Naive thymus-derived CD4-positive, alpha-beta T cell (primary cell): Measurements from ENCODE around the gene HDGFL1. TPM values are rescaled to one million over a fixed set of nuclear protein-coding genes. Genes with fewer than 3 reads are reported as not detected.

ENCODE experiments used
- ATAC-seq: fragments of 150-1000 bp; cut with Tn5 transposase; 2 replicates; pipeline ENCODE4 v1.10.0; 2021; ENCODE audit warnings: mild to moderate bottlenecking, moderate library complexity
- CTCF ChIA-PET: fragments of 350-600 bp; sonication (Branson Sonifier 250); formaldehyde crosslinking; loops from one replicate; lab custom pipeline; 2021; ENCODE audit warnings: antibody characterized with exemption; lab: Charles Lee
- POLR2A ChIA-PET: fragments of 350-600 bp; sonication (Branson Sonifier 250); formaldehyde crosslinking; loops from one replicate; lab custom pipeline; 2021; ENCODE audit warnings: antibody characterized with exemption, inconsistent platforms; lab: Charles Lee
- DNase-seq, 9 donors: peaks; one replicate each; pipeline versions ENCODE4 v3.0.0 to v3.0.0-alpha.2; 2020 to 2022; ENCODE audit warnings: mixed read lengths in 1 of 9
- H3K27ac ChIP-seq: one replicate; pipeline ENCODE4 v1.7.0; 2013; ENCODE audit warnings: mild to moderate bottlenecking, low read depth, low read length, moderate library complexity
- H3K27me3 ChIP-seq, 2 donors: one replicate each; pipeline ENCODE4 v1.7.0; 2013; ENCODE audit warnings: low read length in 2 of 2, mild to moderate bottlenecking in 2 of 2, moderate library complexity in 2 of 2; ENCODE audit not compliant: control insufficient read depth in 2 of 2, insufficient read depth in 2 of 2
- H3K36me3 ChIP-seq, 3 experiments: 1 replicate in 2 of 3; 2 replicates in 1 of 3; pipeline ENCODE4 v1.7.0; 2013; ENCODE audit warnings: low read length in 3 of 3, mild to moderate bottlenecking in 3 of 3, moderate library complexity in 1 of 3; ENCODE audit not compliant: insufficient read depth in 3 of 3, control insufficient read depth in 2 of 3
- H3K4me1 ChIP-seq, 2 donors: one replicate each; pipeline ENCODE4 v1.7.0; 2013; ENCODE audit warnings: low read length in 2 of 2, mild to moderate bottlenecking in 2 of 2, moderate library complexity in 1 of 2; ENCODE audit not compliant: control insufficient read depth in 2 of 2, insufficient read depth in 2 of 2
- H3K4me3 ChIP-seq: 2 replicates; pipeline ENCODE4 v1.7.0; 2013; ENCODE audit warnings: mild to moderate bottlenecking, low read length
- H3K9me3 ChIP-seq, 3 experiments: 1 replicate in 2 of 3; 2 replicates in 1 of 3; pipeline ENCODE4 v1.7.0; 2013; ENCODE audit warnings: low read length in 3 of 3; ENCODE audit not compliant: control insufficient read depth in 2 of 3
- H3K27ac Mint-ChIP-seq, 9 donors: one replicate each; pipeline ENCODE4 v1.8.0; 2020 to 2022; ENCODE audit warnings: mixed read lengths in 9 of 9, mild to moderate bottlenecking in 8 of 9, moderate library complexity in 5 of 9, inconsistent platforms in 2 of 9
- H3K27me3 Mint-ChIP-seq, 5 donors: one replicate each; pipeline ENCODE4 v1.8.0; 2021 to 2022; ENCODE audit warnings: mixed read lengths in 5 of 5, mild to moderate bottlenecking in 1 of 5
- H3K36me3 Mint-ChIP-seq, 5 donors: one replicate each; pipeline ENCODE4 v1.8.0; 2020 to 2022; ENCODE audit warnings: mixed read lengths in 5 of 5, mild to moderate bottlenecking in 3 of 5, inconsistent platforms in 1 of 5
- H3K4me1 Mint-ChIP-seq, 7 donors: one replicate each; pipeline ENCODE4 v1.8.0; 2020 to 2022; ENCODE audit warnings: mixed read lengths in 7 of 7, mild to moderate bottlenecking in 3 of 7, inconsistent platforms in 1 of 7
- H3K4me3 Mint-ChIP-seq, 10 donors: one replicate each; pipeline ENCODE4 v1.8.0; 2020 to 2022; ENCODE audit warnings: mild to moderate bottlenecking in 10 of 10, mixed read lengths in 10 of 10, moderate library complexity in 6 of 10, inconsistent platforms in 2 of 10
- H3K9me3 Mint-ChIP-seq, 11 donors: one replicate each; pipeline ENCODE4 v1.8.0; 2020 to 2022; ENCODE audit warnings: mixed read lengths in 11 of 11, mild to moderate bottlenecking in 4 of 11, inconsistent platforms in 1 of 11, moderate library complexity in 1 of 11
- intact Hi-C, 2 donors: fragments of 100-400 bp; cut with micrococcal nuclease; formaldehyde crosslinking; loops; one replicate each; pipeline ENCODE4 v1.15.1; 2023
- polyA plus RNA-seq, 2 donors: library from polyadenylated mRNA; unstranded; fragments of 300-500 nt; fragmentation: Illumina TruSeq; gene quantifications; one replicate each; pipeline ENCODE4 v1.2.3, GENCODE V29; 2021
- total RNA-seq, 6 experiments: library from RNA in 5 of 6; stranded (reverse) in 5 of 6; gene quantifications; 1 replicate in 5 of 6; 2 replicates in 1 of 6; pipeline ENCODE4 v1.2.3 and lab custom pipeline; 2021 to 2026

HDGFL1 gene
- total and polyA plus RNA-seq, 7 experiments from 2014 or later: not detected

DNA sequence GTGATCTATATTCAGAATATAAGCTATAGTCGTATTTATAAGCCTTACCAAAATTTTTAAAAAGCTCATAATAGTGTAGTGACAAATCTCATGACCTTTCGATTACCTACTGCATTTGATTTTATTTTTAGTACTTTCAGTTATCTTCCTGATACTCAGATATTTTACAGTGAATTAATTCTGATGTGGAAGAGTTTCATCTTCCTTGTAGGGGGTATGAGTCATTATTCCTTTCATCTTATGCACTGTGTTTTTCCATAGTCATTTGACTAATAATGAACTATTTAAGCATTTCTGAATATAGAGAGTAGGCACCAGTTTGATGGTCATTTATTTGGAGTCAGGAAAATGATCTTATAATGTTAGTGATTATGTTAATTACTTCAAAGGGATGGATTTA, 36.4 kb downstream of the HDGFL1 start:
- intact Hi-C loops: no loop called here
- Mint-ChIP-seq H3K4me3 (no peak overlapping the region), H3K36me3 (no peaks in the 10 kb centered on the region), H3K27ac (no peak overlapping the region), H3K27me3 (no peaks in the 10 kb centered on the region), H3K9me3 (peaks cover 0 to 5% (median 0%) of the 10 kb centered on the region in 11 donors), H3K4me1 (no peaks in the 10 kb centered on the region)
- ATAC-seq (no peak), DNase-seq (no peak)
- ChIA-PET POLR2A (no interaction called here), CTCF (no interaction called here)
- H3K36me3 ChIP-seq: no peaks in the 10 kb centered on the region
- H3K9me3 ChIP-seq: no peaks in the 10 kb centered on the region
- H3K4me3 ChIP-seq: no peak overlapping the region
- H3K27me3 ChIP-seq: no peaks in the 10 kb centered on the region
- H3K4me1 ChIP-seq: no peaks in the 10 kb centered on the region
- no peak overlapping the region for H3K27ac ChIP-seq

DNA sequence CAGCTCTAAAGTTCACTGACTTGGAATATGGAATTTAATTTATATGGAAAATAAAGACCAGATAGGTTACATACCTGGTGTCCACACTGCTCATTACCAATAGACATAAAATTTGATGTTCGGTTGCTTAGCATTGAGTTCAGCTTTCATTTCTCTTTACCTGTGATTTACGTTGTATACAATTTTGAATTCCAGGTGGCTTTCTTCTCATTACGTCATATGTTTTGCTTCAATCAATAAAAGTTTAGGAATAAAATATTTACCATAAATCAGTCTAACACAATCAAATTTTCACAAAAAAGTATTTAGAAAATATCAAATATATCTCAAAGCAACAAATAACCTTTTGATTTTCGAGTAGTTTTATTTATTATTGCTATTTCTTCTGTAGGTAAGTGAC, 40.8 kb downstream of the HDGFL1 start:
- no peak overlapping the region for H3K4me3 Mint-ChIP-seq
- ChIA-PET CTCF (no interaction called here), POLR2A (no interaction called here)
- no peaks in the 10 kb centered on the region for H3K4me1 Mint-ChIP-seq
- no peaks in the 10 kb centered on the region for H3K4me1 ChIP-seq
- intact Hi-C loops: no loop called here
- H3K27ac Mint-ChIP-seq: no peak overlapping the region
- H3K27me3 ChIP-seq: no peaks in the 10 kb centered on the region
- H3K36me3 ChIP-seq: no peaks in the 10 kb centered on the region
- no peak for ATAC-seq
- no peaks in the 10 kb centered on the region for H3K36me3 Mint-ChIP-seq
- DNase-seq: no peak
- peaks cover 0 to 5% (median 0%) of the 10 kb centered on the region in 11 donors for H3K9me3 Mint-ChIP-seq
- H3K4me3 ChIP-seq: no peak overlapping the region
- H3K27me3 Mint-ChIP-seq: no peaks in the 10 kb centered on the region
- H3K9me3 ChIP-seq: no peaks in the 10 kb centered on the region
- no peak overlapping the region for H3K27ac ChIP-seq

DNA sequence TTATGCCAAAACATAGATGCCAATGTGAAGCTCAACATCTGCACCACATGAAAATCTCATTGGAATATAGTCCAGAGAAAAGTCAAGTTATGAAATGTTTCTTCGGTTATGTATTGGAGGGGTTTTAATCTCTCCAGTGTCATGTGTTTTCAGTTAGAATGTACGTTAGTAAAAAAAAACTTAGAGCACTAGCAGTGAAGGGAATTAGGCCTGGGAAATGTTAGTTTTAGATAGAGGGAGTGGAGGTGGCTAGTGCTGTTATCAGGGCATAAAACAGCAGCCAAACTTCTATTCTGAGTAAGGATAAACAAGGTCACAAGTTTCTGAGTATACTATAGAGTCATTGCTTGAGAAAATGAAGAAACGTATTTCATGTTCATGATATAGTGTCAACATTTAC, 42.9 kb downstream of the HDGFL1 start:
- Histone ChIP-seq H3K9me3 (no peaks in the 10 kb centered on the region), H3K36me3 (no peaks in the 10 kb centered on the region), H3K27ac (no peak overlapping the region), H3K27me3 (no peaks in the 10 kb centered on the region), H3K4me3 (no peak overlapping the region), H3K4me1 (no peaks in the 10 kb centered on the region)
- ChIA-PET CTCF (no interaction called here), POLR2A (no interaction called here)
- H3K4me3 Mint-ChIP-seq: no peak overlapping the region
- H3K27ac Mint-ChIP-seq: no peak overlapping the region
- no peaks in the 10 kb centered on the region for H3K36me3 Mint-ChIP-seq
- ATAC-seq (no peak), DNase-seq (no peak)
- no peaks in the 10 kb centered on the region for H3K27me3 Mint-ChIP-seq
- intact Hi-C loops: no loop called here
- no peaks in the 10 kb centered on the region for H3K4me1 Mint-ChIP-seq
- H3K9me3 Mint-ChIP-seq: peaks cover 0 to 10% (median 0%) of the 10 kb centered on the region in 11 donors

DNA sequence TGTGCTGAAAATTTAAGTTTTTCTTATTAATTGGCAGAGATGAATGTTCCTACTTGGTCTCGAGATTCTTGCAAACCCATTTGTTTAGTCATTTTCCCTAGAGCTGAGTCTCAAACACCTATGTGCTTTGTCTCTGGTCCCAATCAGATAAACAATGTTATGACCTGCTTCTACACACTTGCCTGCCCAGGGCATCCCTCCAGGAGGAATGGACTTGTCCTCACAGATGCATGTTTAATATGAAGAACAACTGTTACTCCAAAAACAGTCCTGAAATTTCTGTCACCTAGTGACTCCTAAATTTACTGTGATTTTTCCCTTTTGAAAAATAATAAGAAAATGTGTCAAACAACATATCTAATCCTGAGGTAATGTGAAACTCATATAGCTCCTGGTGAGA, 43.7 kb downstream of the HDGFL1 start:
- H3K4me3 ChIP-seq: no peak overlapping the region
- no peaks in the 10 kb centered on the region for H3K27me3 ChIP-seq
- ChIA-PET POLR2A (no interaction called here), CTCF (no interaction called here)
- H3K36me3 Mint-ChIP-seq: no peaks in the 10 kb centered on the region
- no peak for ATAC-seq
- intact Hi-C loops: no loop called here
- H3K27ac ChIP-seq: no peak overlapping the region
- H3K4me1 Mint-ChIP-seq: no peaks in the 10 kb centered on the region
- DNase-seq: no peak
- H3K4me1 ChIP-seq: no peaks in the 10 kb centered on the region
- H3K36me3 ChIP-seq: no peaks in the 10 kb centered on the region
- H3K27me3 Mint-ChIP-seq: no peaks in the 10 kb centered on the region
- H3K27ac Mint-ChIP-seq: no peak overlapping the region
- no peaks in the 10 kb centered on the region for H3K9me3 ChIP-seq
- H3K9me3 Mint-ChIP-seq: peaks cover 0 to 10% (median 0%) of the 10 kb centered on the region in 11 donors
- no peak overlapping the region for H3K4me3 Mint-ChIP-seq

DNA sequence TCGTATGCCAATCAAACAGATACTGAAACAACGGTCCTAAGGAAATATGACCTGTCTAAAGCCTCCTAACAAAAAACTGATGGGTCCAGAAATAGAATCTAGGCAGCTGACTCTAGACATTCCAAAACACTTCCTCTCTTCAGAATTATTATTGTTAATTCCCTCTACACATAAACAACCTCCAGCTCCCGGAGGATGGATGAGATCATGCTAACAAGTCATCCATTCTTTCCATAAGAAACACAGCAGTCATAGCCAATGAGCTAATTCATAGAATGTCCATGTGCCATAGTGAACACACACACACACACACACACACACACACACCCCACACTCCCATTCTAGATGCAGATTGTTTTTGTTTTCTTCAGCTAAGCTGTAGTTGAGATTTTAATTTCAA, 44.3 kb downstream of the HDGFL1 start:
- CTCF ChIA-PET: interaction anchor here (0.6 kb wide), 1 partner anchor 46 kb away, joined by 3 read pairs; no protein-coding TSS in a partner anchor

DNA sequence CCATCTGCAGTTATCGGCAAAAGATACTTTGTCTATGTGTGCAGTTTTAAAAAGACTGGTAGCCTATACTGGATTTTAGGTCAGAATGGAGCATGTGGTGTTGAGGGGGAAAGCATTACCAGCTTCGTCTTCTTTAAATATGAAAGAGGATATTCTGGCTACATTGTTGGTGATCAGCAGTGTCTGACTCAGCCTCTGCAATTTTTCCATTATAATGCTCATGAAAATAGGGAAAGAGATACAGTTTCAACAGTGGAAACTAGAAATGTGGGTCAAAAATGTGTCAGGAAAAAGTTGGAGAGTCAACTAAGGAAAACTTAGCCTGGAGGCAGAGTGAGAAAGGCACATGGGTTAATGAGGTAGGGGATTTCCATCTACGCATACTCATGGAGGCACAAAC, 45.2 kb downstream of the HDGFL1 start:
- H3K36me3 Mint-ChIP-seq: no peaks in the 10 kb centered on the region
- POLR2A ChIA-PET: no interaction called here
- CTCF ChIA-PET: interaction anchor here (0.6 to 0.7 kb wide), 2 partner anchors 21 to 47 kb away, joined by 3 read pairs; no protein-coding TSS in a partner anchor
- no peaks in the 10 kb centered on the region for H3K4me1 ChIP-seq
- no peaks in the 10 kb centered on the region for H3K9me3 ChIP-seq
- no peak for DNase-seq
- ATAC-seq: no peak
- H3K27ac Mint-ChIP-seq: no peak overlapping the region
- no peak overlapping the region for H3K4me3 Mint-ChIP-seq
- H3K4me1 Mint-ChIP-seq: no peaks in the 10 kb centered on the region
- no peaks in the 10 kb centered on the region for H3K36me3 ChIP-seq
- intact Hi-C loops: no loop called here
- H3K27me3 ChIP-seq: no peaks in the 10 kb centered on the region
- peaks cover 0 to 24% (median 0%) of the 10 kb centered on the region in 11 donors for H3K9me3 Mint-ChIP-seq
- H3K27me3 Mint-ChIP-seq: no peaks in the 10 kb centered on the region
- H3K4me3 ChIP-seq: no peak overlapping the region
- no peak overlapping the region for H3K27ac ChIP-seq

More for the DNA sequence above, 44.3 kb downstream of the HDGFL1 start:
- DNase-seq (no peak), ATAC-seq (no peak)
- no peaks in the 10 kb centered on the region for H3K36me3 ChIP-seq
- no peak overlapping the region for H3K27ac ChIP-seq
- no peaks in the 10 kb centered on the region for H3K27me3 ChIP-seq
- H3K9me3 Mint-ChIP-seq: peaks cover 0 to 17% (median 0%) of the 10 kb centered on the region in 11 donors
- H3K9me3 ChIP-seq: no peaks in the 10 kb centered on the region
- no peak overlapping the region for H3K4me3 Mint-ChIP-seq
- H3K36me3 Mint-ChIP-seq: no peaks in the 10 kb centered on the region
- no peaks in the 10 kb centered on the region for H3K4me1 Mint-ChIP-seq
- no peak overlapping the region for H3K27ac Mint-ChIP-seq
- intact Hi-C loops: no loop called here
- H3K4me3 ChIP-seq: no peak overlapping the region
- POLR2A ChIA-PET: no interaction called here
- H3K4me1 ChIP-seq: no peaks in the 10 kb centered on the region
- no peaks in the 10 kb centered on the region for H3K27me3 Mint-ChIP-seq

DNA sequence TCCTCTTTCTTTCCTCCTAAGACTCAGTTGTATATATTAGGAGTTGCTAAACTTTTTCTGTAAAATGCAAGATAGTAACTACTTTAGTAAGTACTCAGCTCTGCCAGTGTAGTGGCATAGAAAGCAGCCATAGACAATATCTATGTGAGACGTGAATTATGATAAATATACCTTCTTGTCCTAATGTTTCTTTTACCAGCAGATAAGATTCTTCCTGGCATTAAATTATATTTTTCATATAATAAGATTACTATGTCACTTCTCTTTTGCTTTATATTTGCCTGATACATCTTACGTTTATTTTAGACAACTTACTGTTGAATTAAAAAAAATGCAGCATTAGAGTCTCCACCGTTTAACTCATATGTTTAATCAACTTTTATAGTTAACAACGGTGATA, 51.7 kb downstream of the HDGFL1 start:
- Mint-ChIP-seq H3K4me1 (no peaks in the 10 kb centered on the region), H3K36me3 (no peaks in the 10 kb centered on the region), H3K27me3 (no peaks in the 10 kb centered on the region), H3K9me3 (peaks cover 0 to 16% (median 3%) of the 10 kb centered on the region in 11 donors), H3K27ac (no peak overlapping the region), H3K4me3 (no peak overlapping the region)
- no peaks in the 10 kb centered on the region for H3K4me1 ChIP-seq
- H3K36me3 ChIP-seq: no peaks in the 10 kb centered on the region
- ChIA-PET POLR2A (no interaction called here), CTCF (no interaction called here)
- ATAC-seq (no peak), DNase-seq (no peak)
- H3K27ac ChIP-seq: no peak overlapping the region
- intact Hi-C loops: no loop called here
- no peaks in the 10 kb centered on the region for H3K9me3 ChIP-seq
- H3K27me3 ChIP-seq: no peaks in the 10 kb centered on the region
- no peak overlapping the region for H3K4me3 ChIP-seq
